Thyroid gland (tissue), 4 donors: ENCODE measurements around the gene DNAH12. TPM values are rescaled to one million over a fixed set of nuclear protein-coding genes. Genes with fewer than 3 reads are reported as not detected.
"Not testable (repeated sequence)": the region's sequence is repeated elsewhere in the genome, so short reads cannot be mapped to it uniquely, and the experiment has no call there.

ENCODE experiments used
- DNase-seq, 2 donors: peaks; one replicate each; pipeline ENCODE4 v3.0.0-alpha.2; 2019
- H3K27ac ChIP-seq, 3 donors: fragments of 200-600 bp; sonication (generic); 1 replicate in 2 of 3; 2 replicates in 1 of 3; pipeline ENCODE4 v1.5.1; 2016 to 2019; ENCODE audit warnings: mild to moderate bottlenecking in 1 of 3, moderate library complexity in 1 of 3
- H3K27me3 ChIP-seq: fragments of 200-600 bp; sonication (generic); one replicate; pipeline ENCODE4 v1.5.1; 2019
- H3K36me3 ChIP-seq, 2 donors: fragments of 200-600 bp; sonication (generic); one replicate each; pipeline ENCODE4 v1.5.1; 2016 to 2019
- H3K4me1 ChIP-seq, 2 donors: fragments of 200-600 bp; sonication (generic); one replicate each; pipeline ENCODE4 v1.5.1; 2017 to 2019
- H3K4me3 ChIP-seq, 3 donors: fragments of 200-600 bp; sonication (generic); replicated peaks in 1 of 3; 1 replicate in 2 of 3; 2 replicates in 1 of 3; pipeline ENCODE4 v1.5.1; 2016; ENCODE audit warnings: mild to moderate bottlenecking in 1 of 3
- H3K9me3 ChIP-seq: fragments of 200-600 bp; sonication (generic); one replicate; pipeline ENCODE4 v1.5.1; 2017
- CTCF ChIP-seq, 6 experiments: fragments of 200-600 bp in 3 of 6; fragments of 450-650 bp in 3 of 6; sonication (generic) in 3 of 6; IDR thresholded peaks; one replicate each; pipeline ENCODE4 v1.5.1; 2016 to 2019; ENCODE audit warnings: antibody characterized with exemption in 6 of 6, mild to moderate bottlenecking in 2 of 6, inconsistent platforms in 1 of 6, moderate library complexity in 1 of 6
- POLR2A ChIP-seq, 2 donors: fragments of 450-650 bp; IDR thresholded peaks; one replicate each; pipeline ENCODE4 v1.6.1; 2017; ENCODE audit warnings: antibody characterized with exemption in 2 of 2, mild to moderate bottlenecking in 2 of 2, moderate library complexity in 1 of 2
- WGBS, 2 donors: methylation state at CpG; one replicate each; pipeline ENCODE4 v1.1.5; 2017; 5-methylcytosine and 5-hydroxymethylcytosine counted together
- intact Hi-C: fragments of 100-400 bp; cut with DNase I; formaldehyde crosslinking; loops from one replicate; pipeline ENCODE4 v1.15.1; 2023
- total RNA-seq, 4 donors: library from RNA; depleted of rRNA; stranded (reverse); fragments of >200 nt; gene quantifications; one replicate each; pipeline ENCODE4 v1.2.3, GENCODE V29; 2016

DNAH12 gene
- total RNA-seq, 4 donors from 2014 or later: 0.04 to 0.98 (median 0.19) TPM

- no peak overlapping the region for H3K4me3 ChIP-seq
- 67 to 73% methylated on average over 2 of the region's 2 CpGs for WGBS, 2 donors
- no peaks in the 10 kb centered on the region for H3K36me3 ChIP-seq
- H3K27ac ChIP-seq: no peak overlapping the region
- no peaks in the 10 kb centered on the region for H3K4me1 ChIP-seq
- DNase-seq: no peak
- no peaks in the 10 kb centered on the region for H3K9me3 ChIP-seq
- no peaks in the 10 kb centered on the region for H3K27me3 ChIP-seq
- intact Hi-C loops: no loop called here
- TF ChIP-seq POLR2A (IDR thresholded peaks at IDR 0.05): no peak
- no peak for TF ChIP-seq CTCF (IDR thresholded peaks at IDR 0.05)
These were observed 43.6 kb downstream of the DNAH12 start for GRCh38 chr3:57500506-57500905.

- H3K27ac ChIP-seq: no peak overlapping the region
- no peak for DNase-seq
- intact Hi-C loops: no loop called here
- TF ChIP-seq CTCF (IDR thresholded peaks at IDR 0.05): no peak
- no peak for TF ChIP-seq POLR2A (IDR thresholded peaks at IDR 0.05)
- no peak overlapping the region for H3K4me3 ChIP-seq
- H3K9me3 ChIP-seq: no peaks in the 10 kb centered on the region
- no peaks in the 10 kb centered on the region for H3K4me1 ChIP-seq
- no peaks in the 10 kb centered on the region for H3K27me3 ChIP-seq
- no peaks in the 10 kb centered on the region for H3K36me3 ChIP-seq
These were observed 46.2 kb downstream of the DNAH12 start for GRCh38 chr3:57497904-57498303.

- Histone ChIP-seq H3K36me3 (no peaks in the 10 kb centered on the region), H3K27me3 (no peaks in the 10 kb centered on the region), H3K27ac (no peak overlapping the region), H3K4me1 (no peaks in the 10 kb centered on the region), H3K9me3 (no peaks in the 10 kb centered on the region), H3K4me3 (no peak overlapping the region)
- no peak for DNase-seq
- TF ChIP-seq POLR2A (IDR thresholded peaks at IDR 0.05) (no peak), CTCF (IDR thresholded peaks at IDR 0.05) (no peak)
- intact Hi-C loops: no loop called here
- 84 to 90% methylated on average over 1 of the region's 1 CpG for WGBS, 2 donors
These were observed 59.6 kb downstream of the DNAH12 start for GRCh38 chr3:57484563-57484962.

GRCh38 chr3:57477193-57477592 lies 67.0 kb downstream of the DNAH12 start:
- WGBS, 2 donors: 95 to 97% methylated on average over 13 of the region's 13 CpGs

GRCh38 chr3:57464801-57465200 lies 79.3 kb downstream of the DNAH12 start:
- H3K36me3 ChIP-seq: no peaks in the 10 kb centered on the region
- H3K4me1 ChIP-seq: no peaks in the 10 kb centered on the region
- 75 to 78% methylated on average over 4 of the region's 4 CpGs for WGBS, 2 donors
- DNase-seq: no peak
- H3K27me3 ChIP-seq: no peaks in the 10 kb centered on the region
- intact Hi-C loops: no loop called here
- TF ChIP-seq POLR2A (IDR thresholded peaks at IDR 0.05) (no peak), CTCF (IDR thresholded peaks at IDR 0.05) (no peak)
- no peaks in the 10 kb centered on the region for H3K9me3 ChIP-seq
- H3K27ac ChIP-seq: no peak overlapping the region
- no peak overlapping the region for H3K4me3 ChIP-seq

More at GRCh38 chr3:57477193-57477592, 67.0 kb downstream of the DNAH12 start:
- H3K27ac ChIP-seq, H3K27me3 ChIP-seq, H3K4me3 ChIP-seq, DNase-seq, H3K36me3 ChIP-seq, H3K4me1 ChIP-seq, intact Hi-C loops, H3K9me3 ChIP-seq: not testable (repeated sequence)

GRCh38 chr3:57464011-57464410 lies 80.1 kb downstream of the DNAH12 start:
- 79 to 87% methylated on average over 3 of the region's 3 CpGs for WGBS, 2 donors
- intact Hi-C loops: no loop called here
- no peak for DNase-seq
- H3K27me3 ChIP-seq: no peaks in the 10 kb centered on the region
- no peaks in the 10 kb centered on the region for H3K4me1 ChIP-seq
- H3K4me3 ChIP-seq: no peak overlapping the region
- no peaks in the 10 kb centered on the region for H3K9me3 ChIP-seq
- no peak overlapping the region for H3K27ac ChIP-seq
- no peak for TF ChIP-seq CTCF (IDR thresholded peaks at IDR 0.05)
- no peak for TF ChIP-seq POLR2A (IDR thresholded peaks at IDR 0.05)
- H3K36me3 ChIP-seq: no peaks in the 10 kb centered on the region
